ENCODE results near the gene GLYR1.

The GLYR1 gene

DNA sequence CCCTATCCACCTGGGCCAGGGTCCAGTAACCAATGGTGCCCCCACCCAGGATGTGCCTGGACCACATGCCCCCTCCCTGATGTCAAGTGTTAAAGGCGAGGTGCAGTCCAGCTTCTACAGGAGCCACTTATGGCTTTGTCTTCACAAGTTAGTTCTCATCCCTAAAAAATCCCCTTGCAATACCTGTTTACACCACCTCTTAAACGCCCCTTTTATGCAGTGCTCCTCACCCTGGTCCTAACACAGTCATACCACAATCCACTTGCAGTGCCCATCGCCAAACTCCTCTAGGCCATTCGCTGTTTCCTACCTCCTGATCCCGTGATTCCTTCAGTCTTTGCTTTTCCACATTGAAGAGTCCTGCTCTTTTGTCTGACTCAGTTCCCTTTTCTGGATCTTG lies 7.1 kb downstream of the GLYR1 start:
- H3K4me1 ChIP-seq (ENCODE audit: control insufficient read depth, insufficient read depth, low read length): no peaks in the 10 kb centered on the region
- no peak for DNase-seq (ENCODE audit: low read depth)
- no peak overlapping the region for H3K9ac ChIP-seq (ENCODE audit: low read length)
- peaks cover 90% of the 10 kb centered on the region for H3K36me3 ChIP-seq (ENCODE audit: control insufficient read depth, insufficient read depth, low read length, severe bottlenecking)
- H3K27me3 ChIP-seq (replicated peaks; ENCODE audit: control insufficient read depth, insufficient read depth, low read length): no peaks in the 10 kb centered on the region
- H3K9me3 ChIP-seq (ENCODE audit: control insufficient read depth, low read length): no peaks in the 10 kb centered on the region
- H3K4me3 ChIP-seq (ENCODE audit: low read length): no peak overlapping the region

DNA sequence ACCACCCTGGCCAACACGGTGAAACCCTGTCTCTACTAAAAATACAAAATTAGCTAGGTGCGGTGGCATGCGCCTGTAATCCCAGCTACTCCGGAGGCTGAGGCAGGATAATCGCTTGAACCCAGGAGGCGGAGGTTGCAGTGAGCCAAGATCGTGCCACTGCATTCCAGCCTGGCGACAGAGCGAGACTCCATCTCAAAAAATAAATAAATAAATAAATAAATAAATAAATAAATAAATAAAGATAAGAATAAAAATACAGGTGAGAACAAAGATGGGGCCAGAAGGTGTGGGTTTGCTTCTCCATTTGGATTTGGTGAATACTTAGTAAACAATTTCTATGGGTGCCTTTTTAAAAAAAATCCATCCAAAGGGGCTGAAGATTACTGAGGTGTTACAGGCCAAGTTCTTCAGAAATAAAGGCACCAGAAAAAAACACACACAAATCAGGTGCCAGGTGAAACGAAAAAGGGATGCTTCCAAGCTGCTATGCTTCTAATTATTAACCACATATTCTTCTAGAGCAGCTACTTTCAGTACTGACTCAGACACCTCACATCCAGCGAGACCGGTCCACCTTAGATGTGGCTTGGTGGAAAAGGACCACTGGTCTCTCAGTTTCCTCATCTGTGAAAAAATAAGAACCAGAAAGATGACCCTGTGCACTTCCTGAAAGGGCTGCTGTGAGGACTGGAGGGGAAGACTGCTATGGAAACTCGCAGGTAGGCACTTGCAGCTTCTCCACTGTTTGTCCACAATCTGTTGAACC lies 9.2 kb downstream of the GLYR1 start:
- Histone ChIP-seq H3K27me3 (replicated peaks; ENCODE audit: control insufficient read depth, insufficient read depth, low read length) (no peaks in the 10 kb centered on the region), H3K4me1 (ENCODE audit: control insufficient read depth, insufficient read depth, low read length) (no peaks in the 10 kb centered on the region), H3K4me3 (ENCODE audit: low read length) (no peak overlapping the region), H3K9ac (ENCODE audit: low read length) (no peak overlapping the region), H3K36me3 (ENCODE audit: control insufficient read depth, insufficient read depth, low read length, severe bottlenecking) (peaks cover 90% of the 10 kb centered on the region), H3K9me3 (ENCODE audit: control insufficient read depth, low read length) (no peaks in the 10 kb centered on the region)
- DNase-seq (ENCODE audit: low read depth): no peak

DNA sequence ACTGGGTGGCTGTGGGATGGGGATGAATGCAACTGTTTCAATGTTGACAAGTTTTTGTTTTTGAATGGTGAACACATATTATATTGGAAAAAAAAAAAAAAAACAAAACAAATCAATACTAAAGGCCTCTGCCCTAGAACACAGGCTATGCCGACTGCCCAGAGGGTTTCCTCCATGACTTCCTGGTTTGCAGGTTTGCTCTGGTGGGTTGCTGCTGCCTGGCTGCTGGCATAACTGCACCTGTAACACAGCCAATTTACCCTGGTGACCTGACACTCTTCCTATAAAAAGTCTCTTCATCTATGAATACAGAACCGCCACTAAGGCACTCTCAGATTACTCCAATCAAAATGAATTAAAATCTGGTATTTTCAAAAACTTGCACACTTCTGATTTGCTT lies 10.4 kb downstream of the GLYR1 start:
- DNase-seq (ENCODE audit: low read depth): no peak
- Histone ChIP-seq H3K4me1 (ENCODE audit: control insufficient read depth, insufficient read depth, low read length) (no peaks in the 10 kb centered on the region), H3K36me3 (ENCODE audit: control insufficient read depth, insufficient read depth, low read length, severe bottlenecking) (peaks cover 90% of the 10 kb centered on the region), H3K9ac (ENCODE audit: low read length) (no peak overlapping the region), H3K27me3 (replicated peaks; ENCODE audit: control insufficient read depth, insufficient read depth, low read length) (no peaks in the 10 kb centered on the region), H3K4me3 (ENCODE audit: low read length) (no peak overlapping the region), H3K9me3 (ENCODE audit: control insufficient read depth, low read length) (no peaks in the 10 kb centered on the region)

DNA sequence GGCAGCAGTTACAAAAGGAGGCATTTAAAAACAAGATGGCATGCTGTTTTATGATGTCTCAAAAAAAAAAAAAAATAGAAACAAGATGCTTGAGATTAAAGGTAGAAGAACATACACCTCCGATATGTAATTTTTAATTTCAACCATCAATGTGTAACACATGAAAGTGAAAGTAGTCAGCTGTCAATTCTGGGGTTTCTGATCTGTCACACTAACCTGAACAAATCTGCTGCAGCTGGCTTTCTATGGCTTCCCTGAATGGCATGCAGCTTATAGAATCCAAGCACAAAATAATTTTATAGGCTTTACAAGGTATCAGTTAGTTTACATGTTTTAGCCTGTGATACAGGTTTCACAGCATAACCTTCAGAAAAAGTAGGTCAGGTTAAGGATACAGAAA lies 13.5 kb downstream of the GLYR1 start:
- Histone ChIP-seq H3K27me3 (replicated peaks; ENCODE audit: control insufficient read depth, insufficient read depth, low read length) (no peaks in the 10 kb centered on the region), H3K4me1 (ENCODE audit: control insufficient read depth, insufficient read depth, low read length) (peaks cover 8% of the 10 kb centered on the region), H3K36me3 (ENCODE audit: control insufficient read depth, insufficient read depth, low read length, severe bottlenecking) (peaks cover 88% of the 10 kb centered on the region), H3K9me3 (ENCODE audit: control insufficient read depth, low read length) (no peaks in the 10 kb centered on the region), H3K4me3 (ENCODE audit: low read length) (no peak overlapping the region), H3K9ac (ENCODE audit: low read length) (no peak overlapping the region)
- DNase-seq (ENCODE audit: low read depth): no peak

DNA sequence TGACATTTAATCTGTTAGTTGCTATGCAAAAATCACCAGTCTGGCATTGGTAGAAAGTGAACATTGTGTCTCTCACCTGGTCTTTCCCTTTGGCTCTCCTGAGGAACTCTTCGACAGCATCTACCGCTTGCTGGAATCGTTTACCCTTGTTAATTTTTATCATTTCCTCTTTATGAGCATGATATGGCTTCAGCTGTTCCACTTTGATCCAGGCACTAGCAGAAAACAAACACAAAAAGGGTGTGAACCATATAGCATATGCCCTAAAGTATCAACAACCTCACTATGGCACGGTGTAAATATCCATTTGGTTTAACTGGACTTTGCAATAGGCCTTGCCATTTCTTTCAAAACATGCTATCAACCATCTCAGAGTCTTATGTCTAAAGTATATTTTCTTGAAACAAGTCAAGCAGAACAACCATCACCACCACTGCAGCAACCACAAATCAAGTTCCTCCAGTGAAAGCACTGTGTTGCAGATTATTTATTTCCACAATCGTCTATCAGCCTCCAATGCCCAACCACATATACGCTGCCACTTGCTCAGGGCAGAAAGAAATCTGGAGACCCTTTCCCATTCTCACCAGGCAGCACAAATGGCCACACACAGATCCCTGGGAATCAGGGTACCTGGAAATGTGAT lies 14.3 kb downstream of the GLYR1 start:
- no peak for DNase-seq (ENCODE audit: low read depth)
- H3K9ac ChIP-seq (ENCODE audit: low read length): no peak overlapping the region
- H3K27me3 ChIP-seq (replicated peaks; ENCODE audit: control insufficient read depth, insufficient read depth, low read length): no peaks in the 10 kb centered on the region
- H3K4me1 ChIP-seq (ENCODE audit: control insufficient read depth, insufficient read depth, low read length): peaks cover 9% of the 10 kb centered on the region
- H3K9me3 ChIP-seq (ENCODE audit: control insufficient read depth, low read length): no peaks in the 10 kb centered on the region
- H3K4me3 ChIP-seq (ENCODE audit: low read length): no peak overlapping the region
- H3K36me3 ChIP-seq (ENCODE audit: control insufficient read depth, insufficient read depth, low read length, severe bottlenecking): peaks cover 85% of the 10 kb centered on the region

DNA sequence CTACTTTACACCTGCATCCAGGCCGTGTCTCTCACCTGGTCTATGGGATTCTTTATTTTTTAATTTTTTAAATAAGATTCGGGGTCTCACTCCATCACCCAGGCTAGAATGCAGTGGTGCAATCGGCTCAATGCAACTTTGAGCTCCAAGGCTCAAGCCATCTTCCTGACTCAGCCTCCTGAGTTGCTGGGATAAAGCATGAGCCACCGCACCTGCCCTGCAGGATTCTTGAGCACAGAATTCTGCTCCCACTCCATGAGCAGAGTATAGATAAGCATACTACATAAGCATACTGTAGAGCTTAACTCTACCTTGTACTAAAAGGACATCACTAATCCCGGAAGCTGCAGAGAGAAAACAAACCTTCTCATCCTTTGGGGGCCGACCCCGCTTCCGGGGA lies 15.5 kb downstream of the GLYR1 start:
- Histone ChIP-seq H3K4me3 (ENCODE audit: low read length) (no peak overlapping the region), H3K27me3 (replicated peaks; ENCODE audit: control insufficient read depth, insufficient read depth, low read length) (no peaks in the 10 kb centered on the region), H3K9ac (ENCODE audit: low read length) (no peak overlapping the region), H3K9me3 (ENCODE audit: control insufficient read depth, low read length) (no peaks in the 10 kb centered on the region), H3K4me1 (ENCODE audit: control insufficient read depth, insufficient read depth, low read length) (peaks cover 9% of the 10 kb centered on the region), H3K36me3 (ENCODE audit: control insufficient read depth, insufficient read depth, low read length, severe bottlenecking) (peaks cover 88% of the 10 kb centered on the region)
- no peak for DNase-seq (ENCODE audit: low read depth)

DNA sequence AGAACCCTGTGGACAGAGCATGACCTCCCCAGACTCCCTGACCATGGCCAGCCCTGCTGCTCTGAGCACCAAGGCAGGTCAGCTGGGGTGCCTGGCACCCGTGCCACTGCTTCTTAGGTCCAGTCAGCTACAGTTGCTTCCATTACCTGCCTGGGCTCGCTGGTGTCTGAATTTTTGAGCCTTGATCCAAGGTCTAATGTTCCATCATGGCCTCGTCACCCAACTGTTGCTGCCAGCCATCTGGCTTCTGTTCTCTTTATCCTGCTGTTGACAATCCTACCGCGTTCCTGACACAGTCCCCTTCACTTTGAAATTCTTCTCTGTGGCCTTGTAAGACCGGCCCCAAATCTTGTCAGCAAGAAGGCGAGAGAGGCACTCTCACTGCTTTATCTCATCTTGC lies 16.7 kb downstream of the GLYR1 start:
- no peaks in the 10 kb centered on the region for H3K9me3 ChIP-seq (ENCODE audit: control insufficient read depth, low read length)
- DNase-seq (ENCODE audit: low read depth): no peak
- no peak overlapping the region for H3K9ac ChIP-seq (ENCODE audit: low read length)
- no peak overlapping the region for H3K4me3 ChIP-seq (ENCODE audit: low read length)
- H3K36me3 ChIP-seq (ENCODE audit: control insufficient read depth, insufficient read depth, low read length, severe bottlenecking): peaks cover 88% of the 10 kb centered on the region
- H3K27me3 ChIP-seq (replicated peaks; ENCODE audit: control insufficient read depth, insufficient read depth, low read length): no peaks in the 10 kb centered on the region
- peaks cover 9% of the 10 kb centered on the region for H3K4me1 ChIP-seq (ENCODE audit: control insufficient read depth, insufficient read depth, low read length)

DNA sequence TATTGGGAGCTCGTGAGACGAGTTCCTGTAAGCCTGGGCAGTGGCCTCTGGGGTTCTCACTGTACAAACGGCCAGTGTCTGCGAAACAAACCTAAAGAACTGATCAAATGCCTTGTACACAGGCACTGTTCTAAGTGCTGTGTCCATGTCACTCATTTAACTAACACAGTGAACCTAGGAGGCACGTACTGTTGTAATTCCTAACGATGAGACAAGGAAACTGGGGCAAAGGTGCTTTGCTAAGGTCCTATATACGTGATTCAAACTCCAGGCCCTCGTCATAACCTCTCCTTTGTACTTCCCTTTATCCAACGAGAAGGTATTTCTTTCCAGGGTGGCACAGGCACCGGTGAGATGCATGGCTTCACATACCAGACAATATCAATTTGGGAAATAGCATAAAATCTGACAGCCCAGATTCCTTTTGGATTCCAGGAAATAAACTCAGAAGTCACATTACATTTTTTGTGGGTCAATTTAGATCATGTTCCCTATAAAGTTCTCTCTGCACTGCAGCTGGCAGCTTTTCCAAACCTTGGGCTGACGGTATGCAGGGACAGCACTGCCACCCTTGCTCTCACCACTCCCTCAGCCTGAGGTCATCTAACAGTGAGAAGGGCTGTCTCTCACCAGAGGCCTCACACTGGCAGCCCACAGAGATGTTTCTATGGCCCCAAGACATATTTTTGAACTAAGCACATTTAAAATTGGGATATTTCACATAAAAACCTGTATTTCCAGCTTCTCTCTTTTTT lies 18.3 kb downstream of the GLYR1 start:
- Histone ChIP-seq H3K4me1 (ENCODE audit: control insufficient read depth, insufficient read depth, low read length) (peaks cover 9% of the 10 kb centered on the region), H3K9me3 (ENCODE audit: control insufficient read depth, low read length) (no peaks in the 10 kb centered on the region), H3K9ac (ENCODE audit: low read length) (no peak overlapping the region), H3K27me3 (replicated peaks; ENCODE audit: control insufficient read depth, insufficient read depth, low read length) (no peaks in the 10 kb centered on the region), H3K36me3 (ENCODE audit: control insufficient read depth, insufficient read depth, low read length, severe bottlenecking) (peaks cover 89% of the 10 kb centered on the region), H3K4me3 (ENCODE audit: low read length) (no peak overlapping the region)
- DNase-seq (ENCODE audit: low read depth): peak; percentile 19

DNA sequence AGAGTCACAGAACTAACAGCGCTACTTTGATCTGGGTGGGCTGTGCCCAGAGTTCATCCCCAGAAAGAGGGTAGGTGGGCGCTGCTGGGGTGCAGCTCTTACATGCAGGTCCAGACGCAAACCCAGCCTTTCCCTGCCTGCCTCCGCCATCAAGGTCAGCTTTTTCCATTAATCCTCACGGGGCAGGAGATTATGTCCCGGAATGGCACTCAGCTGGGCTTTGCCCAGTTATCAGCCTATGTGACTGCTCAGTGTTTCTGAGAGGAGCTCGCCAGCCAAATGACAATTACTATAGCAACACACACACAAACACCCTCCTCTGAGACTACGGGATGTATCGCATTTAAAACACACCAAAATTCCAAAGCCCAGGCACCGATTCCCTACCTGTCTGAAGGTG lies 20.1 kb downstream of the GLYR1 start:
- H3K9me3 ChIP-seq (ENCODE audit: control insufficient read depth, low read length): no peaks in the 10 kb centered on the region
- H3K4me1 ChIP-seq (ENCODE audit: control insufficient read depth, insufficient read depth, low read length): peaks cover 9% of the 10 kb centered on the region
- no peak overlapping the region for H3K4me3 ChIP-seq (ENCODE audit: low read length)
- no peak for DNase-seq (ENCODE audit: low read depth)
- H3K27me3 ChIP-seq (replicated peaks; ENCODE audit: control insufficient read depth, insufficient read depth, low read length): no peaks in the 10 kb centered on the region
- peaks cover 89% of the 10 kb centered on the region for H3K36me3 ChIP-seq (ENCODE audit: control insufficient read depth, insufficient read depth, low read length, severe bottlenecking)
- no peak overlapping the region for H3K9ac ChIP-seq (ENCODE audit: low read length)

DNA sequence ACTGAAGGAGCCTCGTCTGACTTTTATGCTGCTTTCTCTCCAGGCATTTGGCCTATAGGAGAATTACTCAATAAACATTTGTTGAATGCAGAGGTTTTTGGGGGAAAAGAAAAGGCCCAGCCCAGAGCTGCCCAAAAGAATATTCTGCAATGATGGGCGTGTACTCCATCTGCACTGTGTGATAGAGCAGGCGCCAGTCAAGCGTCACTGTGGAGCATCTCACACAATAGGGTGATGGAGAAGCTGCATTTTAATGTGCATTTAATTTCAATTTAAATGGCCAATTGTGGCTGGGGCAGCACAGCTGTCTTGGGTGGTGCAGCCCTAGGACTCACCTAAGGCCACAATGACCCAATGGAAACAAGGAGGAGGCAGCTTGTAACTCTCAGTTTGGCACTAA lies 20.6 kb downstream of the GLYR1 start:
- H3K36me3 ChIP-seq (ENCODE audit: control insufficient read depth, insufficient read depth, low read length, severe bottlenecking): peaks cover 89% of the 10 kb centered on the region
- H3K9ac ChIP-seq (ENCODE audit: low read length): no peak overlapping the region
- H3K4me3 ChIP-seq (ENCODE audit: low read length): no peak overlapping the region
- H3K9me3 ChIP-seq (ENCODE audit: control insufficient read depth, low read length): no peaks in the 10 kb centered on the region
- peaks cover 9% of the 10 kb centered on the region for H3K4me1 ChIP-seq (ENCODE audit: control insufficient read depth, insufficient read depth, low read length)
- no peak for DNase-seq (ENCODE audit: low read depth)
- no peaks in the 10 kb centered on the region for H3K27me3 ChIP-seq (replicated peaks; ENCODE audit: control insufficient read depth, insufficient read depth, low read length)

DNA sequence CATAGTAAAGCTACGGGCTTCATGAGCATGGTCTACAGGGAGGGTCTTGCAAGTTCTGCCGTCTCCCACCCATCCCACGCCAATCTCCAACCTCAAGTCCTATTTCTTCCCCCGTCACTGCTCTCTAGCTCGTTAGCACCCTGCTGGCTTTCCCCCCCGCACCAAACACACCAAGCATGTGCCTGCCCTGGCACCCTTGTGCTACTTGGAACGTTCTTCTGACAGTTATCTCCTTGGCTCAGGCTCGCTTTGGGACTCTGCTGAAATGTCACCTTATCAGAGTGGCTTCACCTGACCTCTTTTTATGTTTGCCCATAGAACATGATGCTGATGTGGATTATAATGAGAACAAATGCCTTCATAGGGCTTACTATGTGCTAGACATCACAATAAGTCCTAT lies 21.9 kb downstream of the GLYR1 start:
- no peaks in the 10 kb centered on the region for H3K27me3 ChIP-seq (replicated peaks; ENCODE audit: control insufficient read depth, insufficient read depth, low read length)
- no peak for DNase-seq (ENCODE audit: low read depth)
- H3K4me3 ChIP-seq (ENCODE audit: low read length): no peak overlapping the region
- no peak overlapping the region for H3K9ac ChIP-seq (ENCODE audit: low read length)
- H3K9me3 ChIP-seq (ENCODE audit: control insufficient read depth, low read length): no peaks in the 10 kb centered on the region
- peaks cover 9% of the 10 kb centered on the region for H3K4me1 ChIP-seq (ENCODE audit: control insufficient read depth, insufficient read depth, low read length)
- H3K36me3 ChIP-seq (ENCODE audit: control insufficient read depth, insufficient read depth, low read length, severe bottlenecking): peaks cover 89% of the 10 kb centered on the region

All from adipocyte (in vitro differentiated cells).